CD4-positive, alpha-beta T cell treated with Interleukin-6 for 4 hours (primary cell): ENCODE data around the gene TFB2M.

Experiments
- DNase-seq: peaks from one replicate; pipeline ENCODE4 v3.0.0-alpha.2; 2020; ENCODE audit warnings: mixed read lengths

TFB2M gene

DNA sequence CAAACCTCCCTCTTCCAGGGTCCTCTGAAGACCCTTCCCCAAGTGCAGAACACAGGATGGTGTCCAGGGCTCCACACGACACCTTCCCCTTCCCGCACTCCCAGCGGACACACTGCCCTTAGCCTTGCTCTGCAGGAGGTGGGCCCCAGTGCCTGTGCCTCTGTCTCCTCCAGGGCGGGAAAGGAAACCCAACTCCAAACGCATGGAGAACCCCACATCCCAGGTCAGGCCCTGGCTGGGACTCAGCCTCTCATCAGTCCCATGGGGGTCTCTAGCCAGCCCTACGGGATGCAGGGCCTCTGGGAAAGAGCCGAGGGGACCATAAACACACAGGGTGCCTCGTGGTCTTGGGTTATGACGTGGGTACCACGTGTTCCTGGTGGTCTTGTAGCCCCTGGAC is 53.4 kb downstream of the TFB2M start:
- no peak for DNase-seq

DNA sequence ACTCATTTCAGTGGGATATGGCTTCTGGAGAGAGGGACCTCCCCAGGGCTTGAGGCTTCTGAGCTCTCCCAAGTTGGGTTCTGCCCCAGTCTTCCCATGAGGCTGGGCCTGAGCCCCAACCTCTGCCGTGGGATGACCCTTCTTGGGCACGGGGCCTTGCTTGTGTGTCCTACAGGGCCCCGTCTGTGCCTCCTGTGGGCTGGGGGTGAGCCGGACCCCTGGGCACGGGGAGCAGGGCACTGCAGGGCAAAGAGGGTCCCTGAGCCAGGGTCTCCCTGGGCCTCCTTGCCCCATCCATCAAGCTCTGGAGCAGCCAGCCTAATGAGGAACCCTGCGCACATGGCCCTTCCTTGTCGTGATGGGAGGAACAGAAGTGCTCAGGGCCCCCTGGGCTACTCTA is 53.8 kb downstream of the TFB2M start:
- DNase-seq: no peak

DNA sequence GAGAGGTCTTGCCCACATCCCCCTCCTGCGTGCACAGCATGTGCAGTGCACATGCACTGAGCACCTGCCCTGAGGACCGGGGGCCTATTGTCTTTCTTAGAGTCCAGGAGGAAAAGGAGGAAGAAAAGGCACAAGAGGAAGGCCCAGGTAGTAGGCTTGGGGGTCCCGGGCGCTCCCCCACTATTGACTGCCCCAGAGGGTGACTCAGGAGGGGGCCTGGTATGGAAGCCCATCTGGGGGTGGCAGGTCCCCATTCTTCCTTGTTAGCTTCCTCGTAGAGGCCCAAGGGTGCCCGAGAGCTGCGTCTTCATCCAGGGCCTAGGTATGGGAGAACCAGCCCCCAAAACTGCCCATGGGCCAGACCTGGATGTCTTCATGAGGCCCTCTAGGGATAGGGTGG is 54.9 kb downstream of the TFB2M start:
- no peak for DNase-seq

DNA sequence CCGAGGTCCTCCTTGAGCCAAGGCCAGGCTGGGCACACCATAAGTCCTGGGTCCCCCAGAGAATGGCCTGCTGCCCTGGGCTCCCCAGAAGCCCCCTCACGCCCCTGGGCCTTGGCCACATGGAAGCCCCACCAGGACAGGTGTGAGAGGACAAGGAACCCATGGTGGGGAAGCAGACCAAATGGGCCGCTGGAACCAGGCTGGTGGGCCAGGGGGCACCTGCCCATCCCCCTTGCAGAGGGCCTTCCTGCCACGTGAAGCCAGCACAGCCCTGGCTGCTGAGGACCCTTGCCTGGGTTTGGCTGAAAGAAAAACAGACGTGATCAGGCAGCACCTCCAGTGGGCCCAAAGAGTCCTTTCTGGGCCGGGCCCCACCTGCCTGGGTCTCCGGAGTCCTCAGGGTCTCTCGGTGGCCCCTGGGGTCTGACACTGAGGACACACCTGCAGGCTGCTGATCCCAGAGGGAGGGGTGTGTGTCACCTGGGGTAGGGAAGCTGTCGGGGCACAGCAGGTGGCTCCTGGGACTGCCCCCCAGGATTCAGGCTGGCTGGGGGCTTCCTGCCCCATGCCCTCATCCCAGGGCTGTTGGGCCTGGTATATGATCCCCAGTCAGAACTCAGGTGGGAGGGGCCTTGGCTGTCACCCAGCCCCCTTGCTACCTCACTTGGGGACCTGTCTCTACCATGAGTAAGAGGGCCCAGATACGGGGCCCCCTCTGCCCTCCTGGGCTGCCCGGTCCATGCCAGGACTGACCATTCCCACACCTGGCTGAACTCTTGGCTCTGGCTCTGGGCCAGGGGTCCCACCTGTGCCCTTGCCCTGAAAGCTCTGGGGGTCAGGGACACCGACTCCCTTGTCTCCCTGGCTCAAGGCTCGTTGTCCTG is 55.7 kb downstream of the TFB2M start:
- no peak for DNase-seq

DNA sequence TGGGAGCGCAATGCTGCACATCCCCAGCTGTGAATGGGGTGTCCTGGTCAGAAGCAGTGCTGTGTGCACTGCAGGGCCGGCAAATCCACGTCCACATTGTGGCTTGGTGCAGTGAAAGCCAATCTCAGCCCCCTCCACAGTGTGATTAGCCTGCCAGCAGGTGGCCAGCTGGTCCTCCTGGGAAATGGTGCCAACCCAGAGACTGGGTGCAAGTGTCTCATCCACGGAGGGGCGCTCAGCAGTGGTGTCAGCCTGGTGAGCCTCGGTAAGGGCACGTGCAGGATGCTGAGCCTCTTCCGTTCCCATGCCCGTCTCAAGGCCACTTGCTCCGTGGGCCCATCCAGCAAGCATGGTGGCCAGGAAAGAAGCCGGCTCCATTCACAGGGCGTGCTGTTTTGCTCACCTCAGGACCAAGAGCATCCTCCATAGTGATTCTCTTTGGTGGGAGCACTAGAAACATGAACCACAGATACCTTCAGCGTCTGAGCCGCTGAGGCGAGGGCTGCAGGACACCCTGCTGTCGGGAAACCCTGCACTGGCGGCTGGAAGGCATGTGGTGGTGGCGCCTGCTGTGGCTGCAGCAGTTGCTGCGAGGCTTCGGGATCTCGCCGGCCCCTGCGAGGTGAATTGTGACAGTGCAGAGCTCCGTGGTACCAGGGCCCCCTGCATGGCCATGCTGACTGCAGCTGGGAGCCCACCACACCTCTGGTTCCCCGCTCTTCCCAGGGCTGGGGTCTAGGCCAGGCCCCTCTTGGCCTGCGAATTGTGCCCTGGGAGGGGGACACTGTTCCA is 57.0 kb downstream of the TFB2M start:
- no peak for DNase-seq

DNA sequence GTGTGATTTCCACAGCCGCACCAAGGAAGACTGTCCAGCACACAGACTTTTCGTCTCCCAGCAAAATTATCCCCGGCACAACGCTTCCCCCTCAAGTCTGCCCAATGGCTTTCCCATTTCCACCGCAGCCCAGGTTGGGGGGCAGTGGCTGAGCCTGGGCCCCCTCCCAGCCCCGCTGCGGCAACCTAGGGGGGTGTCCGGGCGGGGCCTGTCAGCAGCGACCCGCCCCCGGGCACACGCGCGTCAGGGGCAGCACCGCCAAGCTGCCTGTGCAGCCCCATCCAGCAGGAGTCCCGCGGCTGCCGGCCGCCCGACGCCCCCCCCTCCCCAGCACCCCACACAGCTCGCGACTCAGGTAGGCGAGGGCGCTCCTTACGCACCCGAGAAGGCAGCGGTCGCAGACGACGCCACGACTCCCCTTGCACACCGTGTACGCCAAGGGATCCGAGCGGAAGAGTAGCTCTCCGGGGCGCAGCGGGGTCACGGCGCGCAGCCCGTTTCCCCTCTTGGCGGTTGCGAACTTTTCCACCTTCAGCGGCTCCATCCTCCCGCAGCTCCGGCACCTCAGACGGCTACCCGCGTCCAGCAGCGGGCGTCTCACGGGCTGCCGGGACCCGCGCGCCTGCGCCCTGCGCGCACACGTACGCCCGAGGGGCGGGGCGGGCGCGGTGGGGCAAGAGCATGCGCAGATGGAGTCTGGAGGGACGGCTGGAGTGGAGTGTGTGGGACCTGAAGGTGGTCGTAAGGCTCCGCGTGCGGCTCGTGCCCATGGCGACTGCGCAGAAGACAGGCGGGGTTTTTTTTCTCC is 59.2 kb downstream of the TFB2M start, which contains the start of gene SMYD3:
Gene SMYD3 (minus strand): TSS at position 606 of the 808 bp plus-strand sequence.
- DNase-seq: peak; percentile 89

DNA sequence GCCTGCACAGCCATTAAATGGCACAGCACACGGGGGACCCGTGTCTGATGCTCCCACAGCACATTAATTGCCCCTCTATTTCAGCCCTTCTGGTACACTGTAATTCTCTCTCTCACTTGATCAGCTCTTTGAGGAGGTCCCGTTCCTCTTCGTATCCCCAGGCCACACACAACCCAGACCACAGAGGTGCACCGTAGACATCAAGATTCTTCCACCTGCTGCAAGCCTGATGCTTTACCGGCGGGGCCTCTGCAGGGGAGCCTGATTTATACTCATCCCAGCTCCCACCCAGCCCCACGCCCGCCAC is 59.7 kb downstream of the TFB2M start:
- DNase-seq: peak; percentile 20

DNA sequence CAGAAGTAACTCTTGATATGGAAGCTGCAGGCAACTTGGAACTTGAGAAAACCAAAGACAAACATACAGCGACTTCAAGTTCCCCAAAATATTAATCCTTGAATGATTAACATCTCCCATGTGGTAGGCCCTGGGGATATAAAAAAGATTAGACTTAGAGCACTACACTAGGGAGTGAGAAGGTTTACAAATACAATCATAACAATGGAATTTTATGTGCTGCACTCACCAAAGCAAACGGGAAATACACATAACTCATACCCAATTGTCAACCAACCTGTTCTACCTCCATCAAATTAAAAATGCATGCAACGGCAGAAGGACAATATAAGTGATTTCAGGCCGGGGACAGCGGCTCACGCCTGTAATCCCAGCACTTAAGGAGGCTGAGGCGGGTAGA is 62.7 kb downstream of the TFB2M start:
- DNase-seq: no peak

DNA sequence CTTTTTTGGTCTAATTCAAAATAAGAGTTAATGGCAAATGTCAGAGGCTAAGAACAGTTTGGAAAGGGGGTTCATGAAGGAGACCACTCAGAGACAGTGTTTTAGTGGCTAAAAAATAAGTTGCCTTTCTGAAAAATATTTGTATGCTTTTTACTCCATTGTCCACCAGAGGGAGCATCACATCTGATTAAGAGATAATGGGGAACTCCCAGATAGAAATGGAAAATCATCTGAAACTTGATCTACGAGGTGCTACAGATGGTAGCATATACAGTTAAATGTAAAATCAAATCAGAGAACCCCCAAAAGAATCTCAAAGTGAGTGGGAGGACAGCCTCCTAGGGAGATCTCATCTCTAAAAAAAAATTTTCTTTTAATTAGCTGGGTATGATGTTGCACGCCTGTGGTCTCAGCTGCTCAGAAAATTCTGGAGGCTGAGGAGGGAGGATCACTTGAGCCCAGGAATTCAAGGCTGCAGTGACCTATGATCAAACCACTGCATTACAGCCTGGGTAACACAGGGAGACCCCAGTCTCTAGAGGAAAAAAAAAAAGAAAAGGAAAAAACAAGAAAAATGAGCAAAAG is 68.6 kb downstream of the TFB2M start:
- peak; percentile 19 for DNase-seq

DNA sequence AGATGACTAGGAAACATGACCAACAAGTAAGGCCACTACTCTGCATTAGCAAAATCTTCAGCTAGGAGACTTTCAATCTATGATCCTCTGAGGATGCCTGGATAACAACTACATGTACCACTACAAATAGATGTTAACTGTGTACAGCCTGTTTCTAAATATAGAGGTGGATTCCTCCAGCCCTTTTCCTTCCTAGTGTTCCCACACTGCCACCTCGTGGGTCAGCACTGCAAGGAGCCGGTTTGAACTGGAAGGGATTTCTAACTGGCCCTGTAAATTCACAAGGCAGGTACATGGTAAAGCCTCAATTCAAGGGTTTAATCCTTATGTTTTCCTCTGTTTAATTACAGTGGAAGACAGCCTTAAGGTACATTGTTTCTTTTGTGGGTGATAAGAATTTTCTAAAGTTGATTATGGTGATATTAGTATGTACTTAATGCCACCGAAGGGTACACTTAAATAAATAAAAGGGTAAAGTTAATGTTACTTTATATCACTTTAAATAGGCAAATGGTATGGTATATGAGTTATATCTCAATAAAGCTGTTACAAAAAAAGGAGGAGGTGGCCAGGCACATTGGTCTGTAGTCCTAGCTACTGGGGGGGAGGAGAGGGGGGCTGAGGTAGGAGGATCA is 73.3 kb downstream of the TFB2M start:
- DNase-seq: peak; percentile 42

DNA sequence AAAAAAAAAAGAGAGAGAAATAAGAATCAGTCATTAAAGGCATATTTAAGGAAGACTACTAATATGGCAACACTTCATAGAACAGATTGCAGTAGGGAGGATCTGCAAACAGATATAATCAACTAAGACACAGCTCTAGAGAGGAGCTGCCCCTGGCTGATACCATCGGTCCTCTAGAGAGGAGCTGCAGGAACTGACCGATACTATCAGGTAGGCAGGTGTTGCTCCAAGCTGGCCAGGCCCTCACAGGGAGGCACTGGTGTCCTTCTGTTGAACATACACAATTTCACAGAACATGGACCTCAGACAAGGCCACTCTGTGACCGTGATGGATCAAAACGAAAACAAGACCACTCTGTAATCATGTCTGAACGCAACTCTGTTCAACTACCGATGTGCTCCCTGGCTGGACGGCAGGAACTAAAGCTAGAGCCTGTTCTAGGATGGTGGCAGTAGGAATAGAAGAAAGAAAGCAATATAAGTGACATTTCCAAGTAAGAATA is 74.5 kb downstream of the TFB2M start:
- no peak for DNase-seq
